GM19324 (cell line): ENCODE data around the gene MOSMO.
"Not testable (repeated sequence)": the region's sequence is repeated elsewhere in the genome, so short reads cannot be mapped to it uniquely, and the experiment has no call there.

Source experiments
- ATAC-seq: cut with Tn5 transposase; IDR thresholded peaks from one replicate; pipeline ENCODE4 v1.9.1; 2021; ENCODE audit warnings: mild to moderate bottlenecking, moderate library complexity; ENCODE audit not compliant: unreplicated experiment, low FRiP score

MOSMO gene

GRCh38 chr16:22001591-22001990 lies 6.3 kb upstream of the MOSMO start:
- ATAC-seq, result no peak

GRCh38 chr16:22002047-22002446 lies 5.9 kb upstream of the MOSMO start:
- ATAC-seq, result not testable (repeated sequence)

DNA sequence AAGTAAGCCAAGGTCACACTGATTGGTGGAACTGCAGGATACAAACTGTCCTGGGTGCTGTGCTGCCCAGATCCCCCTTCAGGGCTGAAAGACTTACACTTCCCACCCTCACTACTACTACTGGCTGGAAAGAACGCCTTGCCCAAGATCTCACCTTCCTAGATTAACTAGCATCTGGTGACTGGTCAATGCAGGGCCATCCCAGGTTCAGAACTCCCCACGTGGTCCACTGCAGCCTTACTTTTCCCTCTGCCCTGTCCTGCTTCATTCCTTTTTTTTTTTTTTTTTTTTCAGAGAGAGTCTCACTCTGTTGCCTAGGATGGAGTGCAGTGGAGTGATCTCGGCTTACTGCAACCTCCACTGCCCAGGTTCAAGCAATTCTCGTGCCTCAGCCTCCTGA lies 4.7 kb upstream of the MOSMO start:
- ATAC-seq, result no peak

GRCh38 chr16:22004341-22004740 lies 3.6 kb upstream of the MOSMO start:
- no peak for ATAC-seq

DNA sequence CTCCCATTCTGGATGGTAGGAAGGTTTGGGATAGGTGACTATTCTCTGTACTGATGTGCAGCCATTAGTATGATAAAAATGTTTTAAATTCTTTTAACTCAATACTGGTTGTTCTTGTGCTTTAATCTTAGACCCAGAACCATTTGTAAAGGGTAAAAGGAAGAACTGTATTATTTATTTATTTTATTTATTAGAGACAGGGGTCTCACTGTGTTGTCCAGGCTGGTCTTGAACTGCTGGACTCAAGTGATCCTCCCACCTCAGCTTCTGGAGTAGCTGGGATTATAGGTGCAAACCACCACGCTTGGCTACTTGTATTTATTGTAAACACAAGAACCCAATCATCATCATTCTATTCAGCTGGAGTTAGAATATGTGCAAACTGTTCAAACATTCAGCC lies 2.2 kb upstream of the MOSMO start:
- ATAC-seq, result no peak

DNA sequence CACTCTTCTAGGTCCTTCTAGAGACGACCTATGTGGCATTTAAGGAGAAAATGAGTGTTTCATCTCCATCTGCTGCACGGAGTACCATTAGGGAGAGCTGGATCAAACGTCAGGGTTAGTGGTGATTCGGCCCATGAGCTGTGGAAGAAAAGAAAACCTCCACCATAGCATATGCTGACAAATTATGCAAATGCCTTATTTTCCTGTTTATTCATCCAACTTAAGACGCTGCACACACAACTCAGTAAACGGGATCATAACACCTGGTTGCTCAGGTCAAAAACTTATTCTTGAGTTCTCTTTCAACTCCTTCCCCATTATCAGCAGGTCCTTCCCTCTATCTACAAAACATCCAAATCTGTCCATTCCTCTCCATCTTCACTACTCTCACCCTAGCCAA lies 1.3 kb upstream of the MOSMO start:
- ATAC-seq, result no peak

DNA sequence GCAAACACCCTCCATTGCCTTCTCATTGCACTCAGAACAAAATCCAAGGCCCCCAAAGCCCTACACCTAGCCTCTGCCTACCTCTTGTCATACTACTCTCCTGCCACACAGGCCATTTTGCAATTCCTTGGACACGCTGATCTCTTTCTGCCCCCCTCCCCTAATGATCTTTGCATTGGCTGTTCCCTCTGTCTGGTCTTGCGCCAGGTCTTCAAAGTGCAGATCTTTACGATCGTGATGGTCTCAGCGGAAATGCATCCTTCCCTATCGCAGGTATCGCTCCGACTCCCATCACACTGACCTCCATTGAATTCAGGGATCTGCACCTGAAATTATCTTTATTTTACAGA lies 777 bp upstream of the MOSMO start:
- ATAC-seq, result no peak

- peak; percentile 24 for ATAC-seq
These were observed 526 bp downstream of the MOSMO start for GRCh38 chr16:22008215-22009059.

GRCh38 chr16:22010902-22011301 lies 3.0 kb downstream of the MOSMO start:
- no peak for ATAC-seq

DNA sequence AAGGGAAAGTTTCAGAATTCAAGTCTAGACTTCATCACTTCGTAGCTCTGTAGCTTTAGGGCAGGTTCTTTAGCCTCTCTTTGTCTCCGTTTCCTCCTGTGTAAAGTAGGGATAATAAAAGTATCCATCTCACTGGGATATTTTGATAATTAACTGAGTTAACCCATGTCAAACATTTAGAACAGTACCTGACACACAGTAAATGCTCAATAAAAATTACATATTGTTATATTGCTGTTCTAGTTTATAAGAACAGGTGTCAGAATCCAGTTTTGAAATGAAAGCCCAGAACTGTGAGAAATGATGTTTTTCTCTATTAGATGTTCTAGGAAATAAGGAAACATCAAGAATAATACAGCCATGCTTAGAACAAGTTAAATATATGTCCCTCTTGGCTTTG lies 4.3 kb downstream of the MOSMO start:
- ATAC-seq, result no peak

- no peak for ATAC-seq
These were observed 5.6 kb downstream of the MOSMO start for GRCh38 chr16:22013486-22013885.

DNA sequence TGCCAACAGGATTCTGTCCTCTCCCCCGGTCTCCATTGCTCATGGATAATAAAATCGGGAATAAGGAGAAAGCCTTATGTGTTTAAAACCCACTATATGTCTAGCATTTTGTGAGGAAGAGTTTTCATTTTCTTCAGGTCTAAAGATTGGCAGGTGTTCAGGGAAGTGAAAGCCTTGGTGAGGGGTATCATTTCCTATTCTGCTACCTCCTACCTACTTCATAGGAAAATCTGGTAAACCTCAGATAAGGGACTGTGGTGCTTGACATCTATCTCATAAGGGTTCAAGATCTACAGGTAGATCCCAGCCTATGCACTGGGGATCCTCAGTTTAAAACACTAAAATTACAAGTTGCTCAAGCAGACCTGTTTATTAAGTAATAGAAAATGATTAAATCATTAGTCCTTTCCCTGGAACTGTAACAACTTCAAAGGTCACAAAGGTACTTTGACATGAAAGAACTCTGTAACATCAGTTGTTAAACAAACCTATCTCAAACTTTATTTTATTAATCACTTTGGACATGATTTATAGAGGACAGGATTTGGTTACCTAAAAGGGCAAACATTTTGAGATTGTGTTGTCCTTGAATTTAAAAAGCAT lies 6.5 kb downstream of the MOSMO start:
- peak; percentile 46 for ATAC-seq

DNA sequence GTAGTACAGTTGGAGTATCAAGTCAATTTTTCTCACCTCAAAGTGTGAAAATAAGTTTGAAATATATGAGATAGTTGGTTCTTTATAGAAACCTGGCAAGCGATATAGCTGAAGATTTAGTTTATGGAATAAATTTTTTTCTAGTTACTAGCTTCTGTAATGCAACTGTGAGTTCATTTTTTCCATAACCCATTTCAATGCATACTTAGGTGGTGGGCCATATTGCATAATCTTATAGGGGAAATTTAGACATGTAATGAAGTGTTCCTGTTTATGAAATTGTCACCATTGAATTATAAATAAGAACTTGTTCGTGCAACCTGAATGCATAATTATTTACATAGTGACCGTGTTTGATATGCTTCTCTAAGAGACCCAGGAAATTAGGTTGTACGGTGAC lies 9.0 kb downstream of the MOSMO start:
- no peak for ATAC-seq

DNA sequence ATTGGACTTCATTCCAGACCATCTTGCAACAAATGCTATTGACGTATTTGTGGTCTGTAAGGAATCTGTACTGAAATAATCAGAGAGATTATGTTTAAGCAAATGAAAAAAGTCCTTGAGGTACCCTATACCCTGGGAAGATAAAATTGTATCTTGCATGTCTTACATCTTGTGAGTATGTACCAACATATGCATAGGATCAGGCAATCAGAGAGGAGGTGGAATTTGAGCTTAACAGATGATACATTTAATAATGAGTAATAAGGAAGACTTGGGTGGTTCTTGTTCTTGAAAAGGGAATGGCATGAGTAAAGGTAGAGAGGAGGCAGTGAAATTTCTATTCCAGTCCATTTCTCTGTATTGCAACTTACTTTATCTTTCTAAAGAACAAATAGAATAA lies 10.6 kb downstream of the MOSMO start:
- no peak for ATAC-seq

DNA sequence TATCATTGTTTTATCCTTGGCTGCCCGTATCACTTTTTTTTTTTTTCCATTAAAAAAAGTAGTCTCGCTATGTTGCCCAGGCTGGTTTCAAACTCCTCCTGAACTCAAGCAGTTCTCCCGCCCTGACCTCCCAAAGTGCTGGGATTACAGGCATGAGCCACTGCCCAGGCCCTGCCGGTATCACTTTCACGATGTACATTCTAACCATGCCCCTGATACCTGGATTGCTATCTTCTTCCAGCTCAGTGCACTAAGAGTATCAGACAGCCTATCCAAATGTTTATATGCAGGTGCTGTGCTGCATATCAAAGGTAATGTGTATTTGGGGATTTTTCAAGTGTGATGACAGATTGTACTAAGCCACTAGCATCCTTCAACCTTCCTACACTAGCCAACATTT lies 14.2 kb downstream of the MOSMO start:
- no peak for ATAC-seq

DNA sequence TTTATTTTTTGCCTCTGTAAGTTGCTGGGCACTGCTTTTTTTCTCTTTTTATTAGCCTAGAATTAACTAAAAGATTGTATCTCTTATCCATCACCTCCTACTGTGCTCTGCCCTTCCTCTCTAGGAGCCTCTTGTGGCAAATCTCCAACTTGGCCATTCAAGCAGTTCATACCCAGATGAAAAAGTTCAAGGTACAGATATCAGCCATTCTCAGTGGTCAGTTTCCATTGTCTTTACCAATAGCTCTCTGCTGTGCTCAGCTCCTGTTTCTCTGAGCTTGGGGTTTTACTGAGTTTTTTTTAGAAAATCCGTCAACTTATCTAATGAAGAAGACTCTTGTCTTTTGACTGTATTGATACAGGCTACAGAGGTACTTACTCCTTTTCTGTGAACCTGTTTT lies 15.6 kb downstream of the MOSMO start:
- no peak for ATAC-seq

DNA sequence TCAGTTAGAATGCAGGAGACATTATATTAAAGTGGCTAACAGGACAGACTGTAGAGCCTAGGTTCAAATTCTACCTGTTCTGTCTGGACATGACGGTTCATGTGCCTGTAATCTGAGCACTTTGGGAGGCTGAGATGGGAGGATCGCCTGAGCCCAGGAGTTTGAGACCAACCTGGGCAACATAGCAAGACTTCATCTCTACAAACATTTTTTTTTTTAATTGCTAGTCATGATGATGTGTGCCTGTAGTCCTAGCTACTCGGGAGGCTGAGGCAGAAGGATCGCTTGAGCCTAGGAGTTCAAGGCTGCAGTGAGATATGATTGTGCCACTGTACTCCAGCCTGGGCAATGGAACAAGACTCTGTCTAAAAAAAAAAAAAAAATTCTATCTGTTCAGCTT lies 16.9 kb downstream of the MOSMO start:
- not testable (repeated sequence) for ATAC-seq

- no peak for ATAC-seq
These were observed 19.7 kb downstream of the MOSMO start for GRCh38 chr16:22027633-22028032.

DNA sequence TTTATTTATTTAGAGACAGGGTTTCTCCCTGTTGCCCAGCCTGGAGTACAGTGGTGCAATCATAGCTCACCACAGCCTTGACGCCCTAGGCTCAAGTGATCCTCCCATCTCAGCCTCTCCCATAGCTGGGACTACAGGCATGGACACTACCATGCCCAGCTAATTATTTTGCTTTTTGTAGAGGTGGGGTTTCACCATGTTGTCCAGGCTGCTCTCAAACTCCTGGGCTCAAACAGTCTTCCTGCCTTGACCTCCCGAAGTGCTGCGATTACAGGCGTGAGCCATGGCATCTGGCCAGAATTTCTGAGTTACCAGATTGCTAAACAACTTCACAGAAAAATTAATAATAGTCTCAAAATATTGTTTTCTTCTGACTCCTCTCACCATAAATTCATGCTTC lies 21.7 kb downstream of the MOSMO start:
- ATAC-seq, result no peak

- no peak for ATAC-seq
These were observed 22.3 kb downstream of the MOSMO start for GRCh38 chr16:22030087-22030812.

- no peak for ATAC-seq
These were observed 23.7 kb downstream of the MOSMO start for GRCh38 chr16:22031483-22032083.
